Epithelial cell of esophagus (primary cell): Measurements from ENCODE around the gene CDH15.

ENCODE experiments used
- DNase-seq: peaks from one replicate; pipeline ENCODE4 v3.0.0; 2010; ENCODE audit warnings: low read depth
- H3K4me3 ChIP-seq: 2 replicates; pipeline ENCODE4 v1.5.1; 2011; ENCODE audit warnings: mild to moderate bottlenecking, low read length, control low read depth
- CTCF ChIP-seq: IDR thresholded peaks from 2 replicates; pipeline ENCODE4 v1.5.1; 2011; ENCODE audit warnings: low read depth, mild to moderate bottlenecking, low read length, control low read depth, inconsistent platforms; ENCODE audit not compliant: insufficient read depth; ENCODE audit errors: missing control alignments

CDH15 gene

GRCh38 chr16:89199241-89200123 is 27.9 kb downstream of the CDH15 start:
- no peak overlapping the region for H3K4me3 ChIP-seq
- TF ChIP-seq CTCF = no peak
- no peak for DNase-seq

- TF ChIP-seq CTCF = no peak
- no peak for DNase-seq
- H3K4me3 ChIP-seq = no peak within 1 kb of the TSS
Observed at GRCh38 chr16:89200124-89200849, 28.7 kb downstream of the CDH15 start, which contains the start of gene SLC22A31. Gene SLC22A31 (minus strand): TSS chr16:89200537. CDS start chr16:89200501, 36 bp downstream.

GRCh38 chr16:89200850-89201411 is 29.4 kb downstream of the CDH15 start:
- no peak overlapping the region for H3K4me3 ChIP-seq
- no peak for DNase-seq
- TF ChIP-seq CTCF = no peak

- H3K4me3 ChIP-seq = no peak overlapping the region
- TF ChIP-seq CTCF = no peak
- DNase-seq = peak; percentile 87
Observed at GRCh38 chr16:89201439-89202377, 30.2 kb downstream of the CDH15 start.

- DNase-seq = no peak
- no peak for TF ChIP-seq CTCF
- no peak overlapping the region for H3K4me3 ChIP-seq
Observed at GRCh38 chr16:89202422-89203215, 31.1 kb downstream of the CDH15 start.
